NCI-H1092 treated with DMSO at 0.1 percent for 48 hours (cell line): ENCODE data around the gene HIRIP3.
"Not testable (repeated sequence)": the region's sequence is repeated elsewhere in the genome, so short reads cannot be mapped to it uniquely, and the experiment has no call there.

ENCODE experiments used
- DNase-seq: peaks from one replicate; lab custom pipeline; 2025; lab: John Stamatoyannopoulos, UW

HIRIP3 gene

DNA sequence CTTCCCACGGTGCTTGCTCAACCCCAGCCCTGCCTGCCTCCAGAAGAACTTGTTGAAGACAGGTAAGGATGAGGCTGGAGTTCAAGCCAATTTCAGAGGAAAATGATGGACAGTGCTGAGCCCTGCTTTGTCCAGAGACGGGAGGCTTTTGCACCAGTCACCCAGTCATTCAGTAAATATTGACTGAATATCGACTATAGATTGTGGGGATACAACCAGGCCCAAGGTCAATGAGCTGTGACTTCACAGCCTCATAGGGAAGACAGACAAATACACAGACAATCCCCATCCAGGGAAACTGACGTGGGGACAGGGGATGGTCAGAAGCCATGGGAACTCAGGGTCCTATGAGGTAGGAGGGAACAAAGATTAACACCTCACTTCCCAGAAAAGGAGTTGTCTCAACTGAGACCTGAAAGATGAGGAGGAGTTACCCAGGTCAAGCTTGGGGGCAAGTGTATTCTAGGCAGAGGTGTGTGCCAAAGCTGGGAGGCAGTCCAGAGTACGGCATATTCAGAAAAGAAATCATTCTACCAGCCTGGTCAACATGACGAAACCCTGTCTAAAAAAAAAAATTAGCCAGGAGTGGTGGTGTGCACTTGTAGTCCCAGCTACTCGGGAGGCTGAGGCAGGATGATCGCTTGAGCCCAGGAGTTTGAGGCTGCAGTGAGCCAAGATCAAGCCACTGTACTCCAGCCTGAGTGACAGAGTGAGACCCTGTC, 21.3 kb upstream of the HIRIP3 start:
- no peak for DNase-seq

DNA sequence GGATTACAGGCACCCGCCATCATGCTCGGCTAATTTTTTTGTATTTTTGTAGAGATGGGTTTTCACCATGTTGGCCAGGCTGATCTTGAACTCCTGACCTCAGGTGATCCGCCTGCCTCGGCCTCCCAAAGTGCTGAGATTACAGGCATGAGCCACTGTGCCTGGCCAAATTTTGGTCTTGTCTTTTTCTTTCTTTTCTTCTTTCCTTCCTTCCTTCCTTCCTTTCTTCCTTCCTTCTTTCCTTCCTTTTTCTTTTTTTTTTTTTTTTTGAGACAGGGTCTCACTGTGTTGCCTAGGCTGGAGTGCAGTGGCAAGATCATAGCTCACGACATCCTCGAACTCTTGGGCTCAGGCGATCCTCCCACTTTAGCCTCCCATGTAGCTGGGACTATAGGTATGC, 20.0 kb upstream of the HIRIP3 start:
- DNase-seq, result not testable (repeated sequence)

DNA sequence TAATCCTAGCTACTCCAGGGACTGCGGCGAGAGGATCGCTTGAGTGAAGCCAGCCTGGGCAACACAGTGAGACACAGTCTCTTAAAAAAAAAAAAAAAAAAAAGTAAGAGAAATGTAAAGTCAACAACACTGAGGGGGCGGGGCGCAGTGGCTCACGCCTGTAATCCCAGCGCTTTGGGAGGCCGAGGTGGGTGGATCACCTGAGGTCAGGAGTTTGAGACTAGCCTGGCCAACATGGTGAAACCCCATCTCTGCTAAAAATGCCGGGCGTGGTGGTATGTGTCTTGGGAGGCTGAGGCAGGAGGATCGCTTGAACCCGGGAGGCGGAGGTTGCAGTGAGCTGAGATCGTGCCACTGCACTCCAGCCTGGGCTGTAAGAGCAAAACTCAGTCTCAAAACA, 17.2 kb upstream of the HIRIP3 start:
- not testable (repeated sequence) for DNase-seq

DNA sequence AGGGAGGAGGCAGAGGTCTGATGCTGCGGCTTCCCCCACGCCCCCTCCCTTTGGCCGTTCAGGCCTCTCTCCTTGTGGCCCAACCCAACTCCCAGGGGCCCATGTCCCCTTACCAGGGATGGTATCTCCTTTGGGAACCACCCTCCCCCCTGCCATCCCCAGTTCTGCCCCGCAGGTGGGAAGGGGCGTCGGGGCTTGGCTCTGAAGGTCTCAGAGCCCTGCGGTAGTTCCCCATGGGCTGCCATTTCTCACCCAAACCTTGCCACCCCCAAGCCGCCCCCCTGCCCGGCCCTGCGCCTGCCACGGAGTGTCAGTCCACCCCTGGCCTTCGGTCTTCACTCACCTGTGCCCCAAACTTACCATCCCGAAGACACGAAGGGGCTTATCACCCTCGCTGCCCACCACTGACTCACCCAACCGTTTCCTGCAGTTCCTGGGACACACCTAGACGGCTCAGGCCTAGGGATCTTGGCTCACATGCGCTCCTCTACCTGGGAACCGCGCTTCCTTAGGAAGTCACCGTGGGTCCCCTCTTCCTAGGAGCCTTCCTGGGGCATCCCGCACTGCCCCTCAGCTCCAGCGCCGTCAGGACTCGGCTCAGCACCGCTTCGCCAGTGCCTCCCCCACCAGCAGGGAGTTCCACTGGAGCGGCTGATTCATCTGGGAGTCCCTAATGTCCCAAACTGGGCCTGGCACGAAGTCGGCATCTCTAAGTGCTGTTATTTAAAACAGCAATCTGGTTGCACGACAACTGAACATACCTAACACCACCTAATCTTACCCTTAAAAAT, 16.5 kb upstream of the HIRIP3 start:
- no peak for DNase-seq

DNA sequence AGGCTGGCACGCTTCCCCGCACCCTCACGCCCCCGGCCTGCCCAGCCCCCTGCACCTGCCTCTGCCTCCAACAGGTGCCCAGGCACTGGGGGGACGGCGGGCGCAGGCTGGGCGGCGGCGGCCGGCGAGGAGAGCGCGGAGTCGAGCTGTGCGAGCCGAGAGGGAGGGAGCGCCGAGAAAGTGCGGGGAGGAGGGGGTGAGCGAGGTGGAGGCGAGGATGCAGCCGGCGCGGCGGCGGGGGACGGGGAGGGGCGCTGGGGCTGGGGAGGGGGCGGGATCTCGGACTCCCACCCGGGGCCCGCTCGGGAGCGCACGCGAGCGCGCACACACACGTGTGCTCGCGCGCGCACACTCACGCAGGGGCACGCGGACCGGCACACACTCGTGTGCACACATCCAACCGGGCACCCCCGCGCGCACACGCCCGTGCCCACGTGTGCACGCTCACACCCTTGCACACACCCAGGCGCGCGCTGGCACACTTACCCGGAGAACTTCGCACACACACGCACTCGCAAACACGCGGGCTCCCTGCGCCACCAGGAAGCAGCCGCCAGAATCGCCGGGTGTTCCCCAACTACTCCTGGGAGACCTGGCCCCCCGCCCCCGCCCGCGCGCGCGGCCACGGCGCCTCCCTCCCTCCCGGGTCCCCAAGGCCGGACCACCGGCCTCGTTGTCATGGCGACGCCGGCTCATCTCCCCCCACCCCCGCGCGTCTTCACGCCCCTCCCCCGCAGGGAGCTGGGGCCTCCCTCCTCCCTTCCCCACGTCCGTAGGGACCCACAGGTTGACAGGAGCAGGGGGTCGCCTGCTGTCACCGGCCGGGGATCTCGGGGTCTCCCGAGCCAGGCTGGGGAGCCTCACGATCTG, 15.7 kb upstream of the HIRIP3 start, which contains the start of gene DOC2A:
DOC2A (minus strand) TSS at position 184 of the 870 bp plus-strand sequence. CDS start 805 bp downstream, outside the sequence.
- peak; percentile 61 for DNase-seq

DNA sequence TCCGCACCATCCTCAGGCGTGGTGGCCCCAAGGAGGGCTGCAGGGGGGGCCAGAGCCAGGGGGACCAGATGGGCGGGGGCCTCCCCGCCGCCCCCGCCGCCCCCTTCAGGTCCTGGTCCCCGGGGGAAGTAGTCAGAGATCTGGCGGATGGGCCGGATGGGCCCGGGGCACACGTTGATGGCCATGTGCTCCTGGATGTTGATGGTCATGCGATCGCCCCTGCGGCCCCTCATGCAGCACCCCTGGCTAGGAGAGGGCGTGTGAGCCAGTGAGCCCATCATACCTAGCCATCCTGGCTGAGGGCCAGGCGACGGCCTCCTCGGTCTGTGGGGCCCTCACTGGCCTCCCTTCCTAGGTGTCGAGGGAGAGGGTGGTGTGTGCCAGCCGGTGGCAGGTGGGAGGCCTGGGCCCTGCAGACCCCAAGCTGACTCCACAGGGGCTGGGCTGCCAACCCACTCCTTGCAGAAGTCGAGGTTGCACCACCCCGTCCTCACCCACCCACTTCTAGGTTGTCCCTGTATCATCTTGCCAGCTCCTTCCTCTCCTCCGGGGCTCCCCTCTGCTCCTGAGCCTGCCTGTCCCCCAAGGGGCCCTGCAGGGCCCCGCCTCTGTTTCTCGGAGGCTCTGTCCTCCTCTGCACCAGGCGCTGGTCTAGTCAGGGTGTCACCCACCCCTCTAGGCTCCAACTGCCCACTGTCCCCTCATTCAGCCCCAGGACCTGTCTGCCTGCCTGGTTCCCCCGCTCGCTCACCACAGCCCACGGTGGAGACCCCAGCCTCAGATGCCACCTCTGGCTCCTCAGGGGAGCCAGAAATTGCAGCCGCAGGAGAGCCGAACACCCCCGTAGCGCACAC, 14.8 kb upstream of the HIRIP3 start:
- DNase-seq, result no peak

DNA sequence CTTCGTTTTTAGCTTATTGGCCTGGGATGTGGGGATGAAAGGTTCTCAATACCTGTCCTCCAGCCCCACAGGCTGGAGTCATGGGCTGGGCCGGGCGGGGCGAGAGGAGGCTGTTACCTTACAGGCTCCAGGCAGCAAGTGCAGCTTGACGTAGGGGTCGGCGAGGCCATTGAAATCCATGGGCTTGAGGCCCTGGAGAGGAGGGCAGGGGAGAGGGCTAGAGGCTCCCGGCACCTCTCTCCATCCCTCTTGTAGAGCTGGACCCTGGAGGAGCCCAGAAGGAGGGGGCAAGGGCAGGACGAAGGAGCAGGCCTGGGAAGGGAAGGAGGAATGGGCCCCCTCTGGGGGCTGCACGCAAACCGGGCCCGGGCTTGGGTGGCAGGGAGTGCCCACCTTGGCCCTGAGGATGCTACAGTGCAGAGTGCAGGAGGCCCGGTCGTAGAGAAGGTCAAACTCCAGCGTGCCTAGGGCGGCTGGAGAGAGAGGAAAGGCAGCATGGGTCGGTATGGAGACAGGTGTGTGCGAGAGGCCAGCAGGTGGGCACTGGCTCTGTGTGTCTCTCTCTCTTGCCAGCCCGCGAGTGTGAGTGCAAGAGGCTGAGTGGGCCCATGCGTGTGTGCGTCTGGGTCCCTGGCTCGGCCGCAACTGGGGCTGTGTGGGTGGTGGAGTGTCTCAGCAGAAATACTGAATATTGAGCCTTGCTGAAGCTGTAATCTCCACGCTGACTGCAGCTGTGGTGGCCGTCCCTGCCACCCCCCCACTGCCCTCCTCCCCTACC, 13.9 kb upstream of the HIRIP3 start:
- DNase-seq, result peak; percentile 11

DNA sequence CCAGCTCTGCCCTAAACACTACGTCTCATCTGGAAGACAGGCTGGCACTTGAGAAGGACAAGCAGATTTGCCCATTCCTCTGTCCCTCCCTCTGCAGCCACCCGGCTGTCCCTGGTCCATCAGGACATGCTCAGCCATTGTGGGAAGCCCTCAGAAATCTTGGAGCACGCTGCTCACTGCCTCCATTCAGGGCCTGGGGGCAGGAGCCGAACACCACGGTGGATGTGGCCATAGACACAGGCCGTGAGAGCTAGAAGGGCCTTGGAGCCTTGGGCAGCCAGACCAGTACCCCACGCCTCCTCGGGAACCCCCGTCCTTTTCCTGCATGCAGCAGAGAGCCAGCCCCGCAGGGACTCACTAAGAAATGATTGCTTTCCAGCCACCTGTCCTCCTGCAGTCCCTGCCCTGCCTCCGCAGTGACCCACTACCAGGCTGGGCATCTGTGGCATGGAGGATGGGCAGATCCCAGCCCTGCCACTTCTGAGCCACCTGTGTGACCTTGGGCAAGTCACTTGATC, 12.0 kb upstream of the HIRIP3 start:
- no peak for DNase-seq

DNA sequence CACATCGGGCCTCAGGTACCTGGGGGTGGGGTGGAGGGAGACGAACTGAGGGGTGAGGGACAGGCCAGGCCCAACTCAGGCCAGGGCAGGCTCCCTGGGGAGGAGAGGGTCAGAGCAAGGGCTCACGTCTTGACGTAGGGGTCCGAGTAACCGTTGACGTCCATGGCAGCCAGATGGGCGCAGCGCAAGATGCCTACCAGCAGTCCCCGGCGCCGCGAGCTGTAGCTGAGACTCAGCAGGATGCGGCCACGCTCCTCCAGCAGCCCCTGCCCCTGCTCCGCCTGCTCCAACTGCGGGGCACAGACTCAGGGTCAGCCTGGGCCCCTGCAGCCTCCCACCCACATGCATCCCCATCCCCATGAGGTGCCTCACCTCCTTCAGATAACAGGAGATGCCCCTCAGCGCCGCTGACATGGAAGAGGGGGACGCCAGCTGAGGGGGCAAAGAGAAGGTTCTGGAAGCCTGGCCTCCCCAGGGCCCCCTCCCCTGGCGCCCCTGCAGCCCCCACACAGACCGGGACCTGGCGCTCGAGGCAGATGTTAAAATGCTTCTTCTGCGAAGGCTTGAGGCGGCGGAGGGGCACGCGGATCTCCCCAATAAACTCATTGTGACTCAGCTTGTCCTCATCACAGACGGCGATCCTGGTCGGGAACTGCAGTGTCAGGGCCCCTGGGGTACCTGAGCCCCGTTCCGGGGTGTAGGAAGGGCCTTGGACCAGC, 11.4 kb upstream of the HIRIP3 start:
- DNase-seq, result no peak

DNA sequence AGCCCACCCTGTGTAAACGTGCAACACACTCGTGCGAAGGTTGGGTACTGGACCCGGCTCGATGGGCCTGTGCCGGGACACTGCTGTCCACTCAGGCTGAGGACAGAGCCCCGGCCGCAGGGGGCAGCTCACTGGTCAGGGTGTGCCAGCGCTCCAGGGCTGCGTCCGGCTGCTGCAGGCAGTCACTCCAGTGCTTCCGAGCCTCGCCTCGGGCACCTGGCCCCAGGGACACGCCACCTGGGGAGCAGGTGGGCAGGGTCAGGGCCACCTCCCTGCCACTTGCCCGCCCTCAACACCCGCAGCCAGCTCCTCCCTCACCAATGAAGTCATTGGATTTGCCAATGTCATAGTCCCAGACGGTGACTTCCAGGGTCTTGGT, 10.7 kb upstream of the HIRIP3 start:
- DNase-seq, result no peak

DNA sequence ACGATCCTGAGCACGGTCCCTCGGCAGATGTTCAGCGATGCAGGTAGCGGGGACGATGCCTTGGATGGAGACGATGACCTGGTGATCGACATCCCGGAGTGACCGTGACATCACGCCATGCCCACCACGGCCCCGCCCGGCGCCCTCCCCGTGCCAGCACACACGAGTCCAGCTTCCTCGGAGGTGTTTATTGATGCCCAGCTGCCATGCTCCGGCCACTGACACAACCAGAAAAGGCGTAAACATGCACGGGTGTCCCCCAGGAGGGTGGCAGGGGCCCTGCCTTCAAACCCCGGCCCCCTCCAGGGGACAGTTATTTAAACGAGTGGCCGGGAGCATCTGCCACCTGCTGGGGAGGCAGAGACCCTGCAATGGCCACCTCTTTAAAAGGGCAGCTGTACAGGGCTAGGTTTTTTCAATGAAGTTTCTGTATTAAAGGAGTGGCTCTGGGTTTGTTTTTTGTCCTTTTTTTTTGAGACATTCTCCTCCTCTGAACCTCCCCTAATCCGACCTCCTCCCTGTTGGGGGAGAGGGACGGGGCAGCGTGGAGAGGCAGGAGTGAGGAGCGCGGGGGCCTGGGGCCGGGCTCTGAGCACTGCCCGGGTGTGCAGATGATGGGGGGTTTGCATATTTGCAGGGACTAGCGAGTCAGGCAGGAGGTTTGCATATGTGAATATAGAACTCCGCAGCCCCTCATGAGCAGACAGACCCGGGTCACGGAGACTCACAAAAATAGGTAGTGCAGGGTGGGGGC, 10.1 kb upstream of the HIRIP3 start:
- peak; percentile 23 for DNase-seq

DNA sequence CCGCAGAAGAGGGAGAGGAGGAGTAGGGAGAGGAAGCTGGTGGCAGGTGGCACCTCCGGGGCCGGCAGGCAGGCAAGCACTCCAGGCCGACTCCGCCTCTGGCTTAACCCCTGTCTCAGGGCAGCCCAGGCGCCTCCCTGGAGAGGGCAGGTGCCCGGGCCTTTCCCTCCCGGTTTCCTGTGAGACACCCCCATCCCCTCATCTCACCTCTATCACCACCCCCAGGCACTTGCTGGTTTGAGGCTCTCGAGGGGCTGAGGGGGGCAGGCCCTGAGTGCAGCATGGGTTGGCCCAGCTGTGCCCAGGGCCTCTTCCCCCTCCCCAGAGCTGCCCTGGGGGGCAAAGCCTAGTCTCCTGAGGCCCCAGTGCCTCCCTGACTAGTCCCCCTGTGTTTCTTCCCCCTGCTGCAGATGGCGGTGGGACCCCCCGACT, 9.4 kb upstream of the HIRIP3 start:
- peak; percentile 73 for DNase-seq

DNA sequence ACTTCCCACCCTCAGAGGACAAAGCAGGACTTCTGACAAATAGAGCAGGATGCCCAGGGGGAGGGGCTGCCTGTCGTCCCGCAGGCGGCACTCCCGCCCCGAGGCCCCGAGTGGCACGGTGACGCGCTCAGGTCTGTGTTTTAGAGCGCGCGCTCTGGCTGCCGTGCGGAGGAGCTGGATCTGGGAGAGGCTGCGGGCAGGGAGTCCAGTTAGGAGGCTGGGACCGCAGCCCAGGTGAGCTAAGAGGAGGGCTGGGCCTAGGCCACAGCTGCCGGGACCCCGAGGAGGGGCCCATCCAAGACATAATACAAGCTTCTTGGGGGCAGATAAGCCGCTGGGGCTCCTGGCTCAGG, 9.0 kb upstream of the HIRIP3 start:
- peak; percentile 73 for DNase-seq

DNA sequence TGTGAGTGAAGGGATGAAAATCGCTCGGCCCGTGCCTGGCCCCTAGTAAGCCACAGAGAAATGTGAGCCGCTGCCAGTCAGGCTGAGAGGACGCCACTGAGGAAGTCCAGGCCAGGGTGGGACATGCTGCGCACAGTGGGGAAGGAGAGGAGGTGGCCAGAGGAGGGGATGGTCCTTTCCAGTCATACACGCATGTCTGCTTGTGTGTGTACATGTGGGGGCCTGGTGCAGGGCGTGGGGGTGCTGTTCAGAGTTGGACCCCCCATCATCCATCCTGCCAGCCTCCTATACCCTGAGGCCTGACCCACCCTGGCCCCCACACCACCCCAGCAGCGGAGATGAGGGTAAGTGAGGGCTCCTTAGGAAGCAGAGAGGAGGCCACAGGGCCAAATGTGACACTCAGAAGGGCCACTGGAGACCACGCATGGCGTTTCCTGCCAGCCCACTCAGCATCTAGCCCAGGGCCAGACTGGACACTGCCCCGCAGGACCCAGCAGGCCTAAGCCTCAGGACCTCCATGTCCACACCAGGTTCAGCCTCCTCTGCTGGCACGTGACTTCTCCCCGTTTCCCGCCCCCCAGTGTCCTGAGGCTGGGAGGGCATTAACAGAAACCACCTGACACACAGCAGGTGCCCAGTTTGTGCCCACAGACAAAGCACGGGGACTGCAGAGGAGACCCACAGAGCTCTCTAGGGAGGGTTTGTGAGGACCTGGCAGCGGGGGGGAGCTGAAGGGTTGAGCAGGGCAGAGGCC, 8.4 kb upstream of the HIRIP3 start:
- peak; percentile 72 for DNase-seq

DNA sequence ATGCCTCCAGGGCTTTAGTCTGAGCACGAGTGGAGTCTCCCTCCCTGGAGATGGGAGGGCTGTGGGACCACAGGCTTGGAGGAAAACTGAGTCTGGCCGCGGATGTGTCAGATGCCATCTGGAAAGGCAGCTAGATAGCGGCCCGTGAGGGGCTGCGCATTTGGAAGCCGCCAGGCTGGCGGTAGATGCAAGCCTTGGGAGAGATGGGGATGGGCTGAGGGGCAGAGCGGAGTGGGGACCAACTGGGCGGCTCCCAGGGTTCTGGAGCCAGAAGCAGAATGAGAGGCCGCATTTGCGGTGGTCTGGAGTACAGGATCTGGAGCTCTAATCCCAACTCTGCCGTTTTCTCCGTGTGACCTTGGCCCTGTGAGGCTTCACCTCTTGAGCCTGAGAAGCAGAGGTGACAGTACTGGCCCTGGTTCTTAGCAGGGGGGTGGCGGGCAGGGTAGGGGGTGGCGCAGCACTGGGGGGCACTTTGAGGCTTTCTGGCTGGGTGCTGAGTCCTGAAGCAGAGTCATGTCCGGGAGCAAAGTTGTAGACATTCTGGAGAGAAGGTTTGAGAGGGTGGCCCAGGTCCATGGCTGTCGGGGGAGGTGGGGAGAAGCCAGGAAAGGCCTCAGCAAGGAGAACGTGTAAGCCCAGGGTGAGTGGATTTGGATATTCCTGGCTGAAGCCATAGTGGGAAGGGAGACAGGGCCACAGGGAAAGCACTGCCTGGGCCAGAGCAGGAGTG, 7.4 kb upstream of the HIRIP3 start:
- DNase-seq, result no peak

DNA sequence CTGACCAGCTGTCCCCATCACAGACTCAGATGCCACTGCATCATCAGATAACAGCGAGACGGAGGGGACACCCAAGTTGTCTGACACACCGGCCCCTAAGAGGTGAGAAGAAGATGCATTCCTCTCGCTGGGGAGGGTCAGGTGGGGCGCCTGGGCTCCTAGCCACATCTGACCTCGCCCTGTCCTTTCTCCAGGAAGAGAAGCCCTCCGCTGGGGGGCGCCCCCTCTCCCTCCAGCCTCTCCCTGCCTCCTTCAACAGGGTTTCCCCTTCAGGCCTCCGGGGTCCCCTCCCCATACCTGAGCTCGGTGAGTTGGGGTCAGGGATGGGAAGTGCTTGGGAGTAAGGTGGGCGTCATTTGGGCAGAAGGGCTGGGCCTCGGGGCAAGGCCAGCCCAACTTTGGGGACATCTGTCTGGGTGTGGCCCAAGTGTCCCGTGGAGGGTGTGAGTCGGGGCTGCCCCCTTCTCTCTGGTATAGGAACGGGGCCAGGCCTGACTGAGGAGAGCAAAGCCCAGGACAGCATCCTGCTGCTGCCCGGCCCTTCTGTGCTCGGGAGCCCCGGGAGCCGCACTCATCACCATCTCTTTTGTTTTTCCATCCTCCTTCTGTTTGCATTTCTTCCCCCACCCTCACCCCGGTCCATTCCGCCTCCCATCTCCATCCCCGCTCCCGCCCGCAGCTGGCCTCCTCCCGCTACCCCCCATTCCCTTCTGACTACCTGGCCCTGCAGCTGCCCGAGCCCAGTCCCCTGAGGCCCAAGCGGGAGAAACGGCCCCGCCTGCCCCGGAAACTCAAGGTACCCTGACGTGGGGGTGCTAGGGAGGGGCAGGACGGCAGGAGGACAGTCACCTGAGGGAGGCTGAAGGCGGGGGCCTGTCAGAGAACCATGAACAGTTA, 5.6 kb upstream of the HIRIP3 start:
- no peak for DNase-seq

DNA sequence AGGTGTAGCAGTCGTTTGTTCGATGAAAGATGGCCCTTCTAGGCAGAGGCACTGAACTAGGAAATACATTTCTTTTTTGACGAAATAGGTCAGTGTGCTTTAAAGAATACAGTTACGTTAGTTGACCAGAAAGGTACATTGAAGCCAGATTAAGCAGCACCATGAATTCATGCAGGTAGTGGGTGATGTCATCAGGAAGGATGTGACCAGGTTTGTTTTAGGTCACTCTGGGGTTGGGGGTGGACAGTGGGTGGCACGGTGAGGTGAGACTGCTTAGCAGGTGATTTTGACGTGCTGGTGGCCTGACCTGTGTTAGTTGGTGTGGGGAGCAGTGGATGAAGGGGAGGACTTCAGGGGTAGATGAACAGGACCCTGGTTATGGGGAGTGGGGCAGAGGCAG, 4.2 kb upstream of the HIRIP3 start:
- no peak for DNase-seq
